PC-3 (cell line): ENCODE data around the gene PRKCE. TPM values are rescaled to one million over a fixed set of nuclear protein-coding genes. Genes with fewer than 3 reads are reported as not detected.

Experiments
- ATAC-seq: fragments of 200-7000 bp; cut with Tn5 transposase; 2 replicates; pipeline ENCODE4 v1.9.1; 2020; ENCODE audit warnings: mild to moderate bottlenecking, moderate library complexity
- BruUV-seq: library from RNA; stranded (reverse); fragments of 400-500 nt; replicated peaks from 2 replicates; lab custom pipeline; 2021; lab: Mats Ljungman, UMichigan
- CTCF ChIA-PET: fragments of 300-600 bp; sonication (Branson Sonifier 250); formaldehyde crosslinking; loops from one replicate; lab custom pipeline; 2022; ENCODE audit warnings: antibody characterized with exemption; lab: Charles Lee
- POLR2A ChIA-PET: fragments of 300-600 bp; sonication (Branson Sonifier 250); formaldehyde crosslinking; loops from one replicate; lab custom pipeline; 2022; ENCODE audit warnings: antibody characterized with exemption; ENCODE audit not compliant: unreplicated experiment; lab: Charles Lee
- DNase-seq: peaks from one replicate; pipeline ENCODE4 v3.0.0-alpha.2; 2015
- H2AFZ ChIP-seq: fragments of 300-600 bp; sonication (generic); 2 replicates; pipeline ENCODE4 v1.6.0; 2016; ENCODE audit warnings: antibody characterized with exemption, low read length
- H3F3A ChIP-seq: fragments of 300-600 bp; sonication (generic); one replicate; pipeline ENCODE4 v1.6.0; 2017; ENCODE audit warnings: antibody characterized with exemption, low read length, control low read depth, mild to moderate bottlenecking; ENCODE audit not compliant: unreplicated experiment
- H3K27ac ChIP-seq: fragments of 300-600 bp; sonication (generic); 2 replicates; pipeline ENCODE4 v1.5.1; 2016; ENCODE audit warnings: mild to moderate bottlenecking, low read length
- H3K27me3 ChIP-seq: fragments of 300-600 bp; sonication (generic); 2 replicates; pipeline ENCODE4 v1.6.1; 2016; ENCODE audit warnings: low read length, mixed read lengths
- H3K36me3 ChIP-seq: fragments of 300-600 bp; sonication (generic); 2 replicates; pipeline ENCODE4 v1.6.1; 2016; ENCODE audit warnings: low read depth, mixed run types, low read length, mixed read lengths
- H3K4me1 ChIP-seq: fragments of 300-600 bp; sonication (generic); 2 replicates; pipeline ENCODE4 v1.5.1; 2016; ENCODE audit warnings: low read length; ENCODE audit not compliant: insufficient read depth
- H3K4me2 ChIP-seq: fragments of 300-600 bp; sonication (generic); 2 replicates; pipeline ENCODE4 v1.6.0; 2016; ENCODE audit warnings: low read length
- H3K4me3 ChIP-seq: fragments of 300-600 bp; sonication (generic); 2 replicates; pipeline ENCODE4 v1.5.1; 2016; ENCODE audit warnings: mild to moderate bottlenecking, low read length, mixed read lengths
- H3K79me2 ChIP-seq: fragments of 300-600 bp; sonication (generic); 2 replicates; pipeline ENCODE4 v1.6.1; 2017; ENCODE audit warnings: low read length, mixed read lengths
- H3K9ac ChIP-seq: fragments of 300-600 bp; sonication (generic); 2 replicates; pipeline ENCODE4 v1.6.0; 2016; ENCODE audit warnings: mild to moderate bottlenecking, low read length
- H3K9me2 ChIP-seq: fragments of 300-600 bp; sonication (generic); replicated peaks from 2 replicates; pipeline ENCODE4 v1.6.1; 2016; ENCODE audit warnings: mixed run types, low read length, mixed read lengths
- H3K9me3 ChIP-seq: fragments of 300-600 bp; sonication (generic); 2 replicates; pipeline ENCODE4 v1.6.1; 2016; ENCODE audit warnings: low read length, mixed read lengths
- H4K20me1 ChIP-seq: fragments of 300-600 bp; sonication (generic); 2 replicates; pipeline ENCODE4 v1.6.1; 2016; ENCODE audit warnings: low read length, mixed read lengths
- EZH2 ChIP-seq: fragments of 300-600 bp; sonication (generic); IDR thresholded peaks from one replicate; pipeline ENCODE4 v1.6.1; 2017; ENCODE audit warnings: antibody characterized with exemption, mild to moderate bottlenecking, low read length; ENCODE audit not compliant: unreplicated experiment
- EZH2phosphoT487 ChIP-seq: fragments of 300-600 bp; sonication (generic); IDR thresholded peaks from 2 replicates; pipeline ENCODE4 v1.6.1; 2018; ENCODE audit warnings: mild to moderate bottlenecking, antibody characterized with exemption, low read length, borderline replicate concordance
- intact Hi-C: fragments of 100-400 bp; cut with micrococcal nuclease; formaldehyde crosslinking; loops from 2 replicates; pipeline ENCODE4 v1.9.0; 2023
- total RNA-seq: library from RNA; depleted of rRNA; stranded (reverse); fragments of >200 nt; gene quantifications from 2 replicates; pipeline ENCODE4 v1.2.3, GENCODE V29; 2014
- TF ChIP-seq, protein P1 (sequence below): fragments of 300-600 bp; sonication (generic); conservative IDR thresholded peaks from 2 replicates; pipeline ENCODE4 v1.5.1; 2017; ENCODE audit warnings: antibody characterized with exemption, low read depth, mild to moderate bottlenecking, low read length

Gene PRKCE
- total RNA-seq, 1 experiment from 2014 or later: 7.0 TPM

DNA sequence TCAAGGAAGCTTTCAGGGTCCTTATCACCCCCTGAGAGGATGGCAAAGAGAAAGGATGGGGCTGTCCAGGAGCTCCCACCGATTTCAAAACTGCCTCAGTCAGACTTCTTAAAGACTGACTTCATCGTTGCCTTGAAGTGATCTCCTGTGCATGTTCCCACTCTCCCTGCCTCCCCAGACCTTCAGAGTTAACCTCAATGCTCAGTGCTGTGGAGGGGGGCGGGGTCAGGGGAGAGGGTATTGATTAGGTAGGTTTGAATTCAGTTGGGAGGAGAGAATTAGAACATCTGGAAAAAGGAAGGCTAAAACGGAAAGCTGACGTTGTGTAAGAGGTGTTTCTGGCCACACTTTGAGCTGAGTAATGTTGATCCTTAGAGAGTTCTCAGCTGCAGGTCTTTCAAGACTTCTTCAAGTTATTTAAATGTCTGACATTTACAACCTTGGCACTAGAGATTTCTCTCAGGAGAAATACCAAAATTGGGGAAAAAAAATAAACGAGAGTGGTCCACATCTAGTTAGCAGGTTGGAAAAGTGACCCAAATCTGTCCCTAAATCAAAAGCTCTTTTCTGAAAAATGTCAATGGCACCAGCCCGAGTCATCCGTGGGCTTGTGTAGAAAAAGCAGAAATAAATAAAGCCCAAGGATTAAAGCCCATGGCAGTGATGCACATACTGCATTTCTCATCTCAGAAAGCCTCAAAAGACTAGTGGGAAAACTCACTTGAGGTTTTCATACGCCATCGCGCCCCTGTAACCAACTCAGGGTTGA lies 511.0 kb downstream of the PRKCE start:
- DNase-seq: no peak
- H3F3A ChIP-seq: no peaks in the 10 kb centered on the region
- H3K9ac ChIP-seq: no peak overlapping the region; the same call in 1 of the 2 replicates
- peaks cover 52% of the 10 kb centered on the region for H3K4me1 ChIP-seq
- no peaks in the 10 kb centered on the region for H3K79me2 ChIP-seq
- no peak for TF ChIP-seq EZH2phosphoT487
- TF ChIP-seq, protein P1, sequence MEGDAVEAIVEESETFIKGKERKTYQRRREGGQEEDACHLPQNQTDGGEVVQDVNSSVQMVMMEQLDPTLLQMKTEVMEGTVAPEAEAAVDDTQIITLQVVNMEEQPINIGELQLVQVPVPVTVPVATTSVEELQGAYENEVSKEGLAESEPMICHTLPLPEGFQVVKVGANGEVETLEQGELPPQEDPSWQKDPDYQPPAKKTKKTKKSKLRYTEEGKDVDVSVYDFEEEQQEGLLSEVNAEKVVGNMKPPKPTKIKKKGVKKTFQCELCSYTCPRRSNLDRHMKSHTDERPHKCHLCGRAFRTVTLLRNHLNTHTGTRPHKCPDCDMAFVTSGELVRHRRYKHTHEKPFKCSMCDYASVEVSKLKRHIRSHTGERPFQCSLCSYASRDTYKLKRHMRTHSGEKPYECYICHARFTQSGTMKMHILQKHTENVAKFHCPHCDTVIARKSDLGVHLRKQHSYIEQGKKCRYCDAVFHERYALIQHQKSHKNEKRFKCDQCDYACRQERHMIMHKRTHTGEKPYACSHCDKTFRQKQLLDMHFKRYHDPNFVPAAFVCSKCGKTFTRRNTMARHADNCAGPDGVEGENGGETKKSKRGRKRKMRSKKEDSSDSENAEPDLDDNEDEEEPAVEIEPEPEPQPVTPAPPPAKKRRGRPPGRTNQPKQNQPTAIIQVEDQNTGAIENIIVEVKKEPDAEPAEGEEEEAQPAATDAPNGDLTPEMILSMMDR: no peak
- TF ChIP-seq EZH2: no peak
- H3K27me3 ChIP-seq: no peaks in the 10 kb centered on the region
- H2AFZ ChIP-seq: no peak overlapping the region
- no peak overlapping the region for H3K4me2 ChIP-seq
- no peak for ATAC-seq
- no peaks in the 10 kb centered on the region for H3K9me3 ChIP-seq
- H4K20me1 ChIP-seq: no peaks in the 10 kb centered on the region
- ChIA-PET POLR2A (no interaction called here), CTCF (no interaction called here)
- intact Hi-C loops: loop anchor here (10.0 kb wide), 1 partner anchor 202 kb away; no protein-coding TSS in a partner anchor
- no peaks in the 10 kb centered on the region for H3K36me3 ChIP-seq
- no TSS peak for BruUV-seq
- H3K9me2 ChIP-seq: no peaks in the 10 kb centered on the region
- no peak overlapping the region for H3K4me3 ChIP-seq
- H3K27ac ChIP-seq: peak overlapping the region; percentile 95

DNA sequence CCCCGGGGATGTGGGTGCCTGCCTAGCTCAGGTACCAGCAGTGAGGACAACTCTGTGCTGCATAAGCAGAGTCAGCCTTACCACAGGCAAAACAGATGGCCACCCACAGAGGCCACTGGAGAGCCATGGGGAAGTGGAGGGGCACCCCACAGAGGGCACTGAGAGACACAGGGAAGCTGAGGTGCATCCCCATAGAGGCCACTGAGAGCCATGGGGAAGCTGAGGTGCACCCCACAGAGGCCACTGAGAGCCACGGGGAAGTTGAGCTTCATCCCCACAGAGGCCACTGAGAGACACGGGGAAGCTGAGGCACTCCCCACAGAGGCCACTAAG lies 511.6 kb downstream of the PRKCE start:
- no peaks in the 10 kb centered on the region for H3K79me2 ChIP-seq
- ATAC-seq (no peak), DNase-seq (no peak)
- ChIA-PET CTCF (no interaction called here), POLR2A (no interaction called here)
- BruUV-seq: no TSS peak
- no peak overlapping the region for H3K4me2 ChIP-seq
- H2AFZ ChIP-seq: no peak overlapping the region
- H3K9me3 ChIP-seq: no peaks in the 10 kb centered on the region
- intact Hi-C loops: loop anchor here (10.0 kb wide), 1 partner anchor 202 kb away; no protein-coding TSS in a partner anchor
- no peaks in the 10 kb centered on the region for H4K20me1 ChIP-seq
- H3K27ac ChIP-seq: peak overlapping the region; percentile 95
- peaks cover 47% of the 10 kb centered on the region for H3K4me1 ChIP-seq
- H3K9me2 ChIP-seq: no peaks in the 10 kb centered on the region
- no peaks in the 10 kb centered on the region for H3F3A ChIP-seq
- no peaks in the 10 kb centered on the region for H3K27me3 ChIP-seq
- no peak overlapping the region for H3K4me3 ChIP-seq
- TF ChIP-seq EZH2phosphoT487: no peak
- no peak for TF ChIP-seq EZH2
- TF ChIP-seq, protein P1: no peak
- no peak overlapping the region; the same call in 1 of the 2 replicates for H3K9ac ChIP-seq
- H3K36me3 ChIP-seq: no peaks in the 10 kb centered on the region
